Esophagus muscularis mucosa (tissue), 4 donors: ENCODE data around the gene CIDEB. TPM values are rescaled to one million over a fixed set of nuclear protein-coding genes. Genes with fewer than 3 reads are reported as not detected.

Experiments used
- DNase-seq: peaks from one replicate; pipeline ENCODE4 v3.0.0-alpha.2; 2017; ENCODE audit errors: extremely low spot score
- H3K27ac ChIP-seq, 4 donors: fragments of 200-600 bp; sonication (generic); replicated peaks in 1 of 4; 1 replicate in 3 of 4; 2 replicates in 1 of 4; pipeline ENCODE4 v1.5.1; 2016 to 2019; ENCODE audit warnings: mild to moderate bottlenecking in 1 of 4
- H3K27me3 ChIP-seq, 4 donors: fragments of 200-600 bp; sonication (generic); one replicate each; pipeline versions ENCODE4 v1.5.1 to v1.6.0; 2016 to 2019
- H3K36me3 ChIP-seq, 4 donors: fragments of 200-600 bp; sonication (generic); one replicate each; pipeline ENCODE4 v1.5.1; 2016 to 2019
- H3K4me1 ChIP-seq, 4 donors: fragments of 200-600 bp; sonication (generic); one replicate each; pipeline ENCODE4 v1.5.1; 2016 to 2019
- H3K4me3 ChIP-seq, 4 donors: fragments of 200-600 bp; sonication (generic); 1 replicate in 2 of 4; 2 replicates in 2 of 4; pipeline ENCODE4 v1.5.1; 2016 to 2019; ENCODE audit warnings: mild to moderate bottlenecking in 4 of 4, moderate library complexity in 1 of 4
- H3K9me3 ChIP-seq, 4 donors: fragments of 200-600 bp; sonication (generic); 1 replicate in 3 of 4; 2 replicates in 1 of 4; pipeline ENCODE4 v1.5.1; 2016 to 2019
- EP300 ChIP-seq: sonication (generic); formaldehyde crosslinking; IDR thresholded peaks from one replicate; pipeline ENCODE4 v1.6.1; 2017; ENCODE audit warnings: antibody characterized with exemption
- POLR2A ChIP-seq: fragments of 450-650 bp; IDR thresholded peaks from one replicate; pipeline ENCODE4 v1.6.1; 2017; ENCODE audit warnings: antibody characterized with exemption, moderate library complexity, mild to moderate bottlenecking, low read depth
- POLR2AphosphoS5 ChIP-seq, 2 donors: sonication (generic); formaldehyde crosslinking; IDR thresholded peaks; one replicate each; pipeline ENCODE4 v1.6.1; 2017; ENCODE audit warnings: antibody characterized with exemption in 2 of 2
- WGBS: methylation state at CpG from one replicate; pipeline ENCODE4 v1.1.5; 2018; 5-methylcytosine and 5-hydroxymethylcytosine counted together
- intact Hi-C: fragments of 100-400 bp; cut with DNase I; formaldehyde crosslinking; loops from one replicate; pipeline ENCODE4 v1.15.1; 2023
- total RNA-seq, 4 donors: library from RNA; depleted of rRNA; stranded (reverse); fragments of >200 nt; gene quantifications; one replicate each; pipeline versions ENCODE4 v1.1.0 to v1.2.1, GENCODE V29; 2016
- TF ChIP-seq, protein P1 (sequence below), 3 experiments: fragments of 200-600 bp in 2 of 3; fragments of 450-650 bp in 1 of 3; sonication (generic) in 2 of 3; IDR thresholded peaks; one replicate each; pipeline ENCODE4 v1.5.1; 2017 to 2019; ENCODE audit warnings: antibody characterized with exemption in 3 of 3, mild to moderate bottlenecking in 2 of 3, moderate library complexity in 1 of 3

Gene CIDEB
- total RNA-seq, 4 donors from 2014 or later = 6.6 to 12.5 (median 8.1) TPM

DNA sequence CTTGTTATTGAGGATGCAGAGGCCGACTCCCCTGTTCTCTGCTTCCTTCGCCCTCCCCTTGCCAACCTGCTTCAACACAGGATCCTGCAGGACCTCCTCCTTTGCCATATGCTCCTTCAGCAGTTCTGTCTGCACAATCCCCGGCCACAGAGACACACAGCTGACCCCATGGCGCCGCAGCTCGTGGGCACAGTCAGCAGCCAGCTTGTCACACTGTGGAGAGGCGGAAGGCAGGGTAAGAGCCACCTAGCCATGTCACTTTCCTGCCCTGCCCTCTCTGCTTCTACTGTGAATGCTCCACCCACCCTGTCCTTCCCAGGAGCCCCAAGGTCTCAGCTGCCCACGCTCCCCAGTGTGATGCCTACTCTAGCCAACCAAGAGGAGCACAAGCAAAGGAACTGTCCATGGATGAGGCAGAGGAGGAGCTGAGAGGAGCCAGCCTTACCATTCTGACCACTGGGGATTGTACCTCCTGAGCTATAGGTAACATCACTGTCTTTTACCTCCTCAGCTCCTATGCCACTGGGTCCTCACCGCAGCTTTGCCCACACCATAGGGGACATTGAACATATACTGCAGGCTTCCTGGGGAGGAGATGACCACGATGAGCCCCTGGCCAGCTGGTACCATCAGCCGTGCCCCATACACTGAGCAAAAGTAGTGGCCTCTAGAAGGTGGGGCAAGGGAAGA, 15.5 kb downstream of the CIDEB start:
- H3K4me1 ChIP-seq = peaks cover 0 to 9% (median 4%) of the 10 kb centered on the region in 4 donors
- TF ChIP-seq POLR2AphosphoS5 (IDR thresholded peaks at IDR 0.05) (no peak), POLR2A (no peak), EP300 (no peak)
- TF ChIP-seq, protein P1, sequence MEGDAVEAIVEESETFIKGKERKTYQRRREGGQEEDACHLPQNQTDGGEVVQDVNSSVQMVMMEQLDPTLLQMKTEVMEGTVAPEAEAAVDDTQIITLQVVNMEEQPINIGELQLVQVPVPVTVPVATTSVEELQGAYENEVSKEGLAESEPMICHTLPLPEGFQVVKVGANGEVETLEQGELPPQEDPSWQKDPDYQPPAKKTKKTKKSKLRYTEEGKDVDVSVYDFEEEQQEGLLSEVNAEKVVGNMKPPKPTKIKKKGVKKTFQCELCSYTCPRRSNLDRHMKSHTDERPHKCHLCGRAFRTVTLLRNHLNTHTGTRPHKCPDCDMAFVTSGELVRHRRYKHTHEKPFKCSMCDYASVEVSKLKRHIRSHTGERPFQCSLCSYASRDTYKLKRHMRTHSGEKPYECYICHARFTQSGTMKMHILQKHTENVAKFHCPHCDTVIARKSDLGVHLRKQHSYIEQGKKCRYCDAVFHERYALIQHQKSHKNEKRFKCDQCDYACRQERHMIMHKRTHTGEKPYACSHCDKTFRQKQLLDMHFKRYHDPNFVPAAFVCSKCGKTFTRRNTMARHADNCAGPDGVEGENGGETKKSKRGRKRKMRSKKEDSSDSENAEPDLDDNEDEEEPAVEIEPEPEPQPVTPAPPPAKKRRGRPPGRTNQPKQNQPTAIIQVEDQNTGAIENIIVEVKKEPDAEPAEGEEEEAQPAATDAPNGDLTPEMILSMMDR (IDR thresholded peaks at IDR 0.05) = no peak
- intact Hi-C loops = no loop called here
- H3K36me3 ChIP-seq = peaks cover 31 to 70% (median 54%) of the 10 kb centered on the region in 4 donors
- no peak overlapping the region for H3K4me3 ChIP-seq
- WGBS = 94% methylated on average over 11 of the region's 11 CpGs
- H3K27ac ChIP-seq = no peak overlapping the region
- no peaks in the 10 kb centered on the region for H3K27me3 ChIP-seq
- DNase-seq = no peak
- no peaks in the 10 kb centered on the region for H3K9me3 ChIP-seq

GRCh38 chr14:24291446-24292117, 16.2 kb downstream of the CIDEB start:
- TF ChIP-seq EP300 (no peak), POLR2AphosphoS5 (IDR thresholded peaks at IDR 0.05) (no peak), POLR2A (no peak)
- TF ChIP-seq, protein P1 (IDR thresholded peaks at IDR 0.05) = no peak
- H3K4me3 ChIP-seq = no peak overlapping the region
- peaks cover 31 to 70% (median 54%) of the 10 kb centered on the region in 4 donors for H3K36me3 ChIP-seq
- peaks cover 0 to 3% (median under 1%) of the 10 kb centered on the region in 4 donors for H3K4me1 ChIP-seq
- H3K27me3 ChIP-seq = no peaks in the 10 kb centered on the region
- H3K9me3 ChIP-seq = no peaks in the 10 kb centered on the region
- H3K27ac ChIP-seq = no peak overlapping the region
- intact Hi-C loops = no loop called here
- 95% methylated on average over 3 of the region's 3 CpGs for WGBS
- no peak for DNase-seq

DNA sequence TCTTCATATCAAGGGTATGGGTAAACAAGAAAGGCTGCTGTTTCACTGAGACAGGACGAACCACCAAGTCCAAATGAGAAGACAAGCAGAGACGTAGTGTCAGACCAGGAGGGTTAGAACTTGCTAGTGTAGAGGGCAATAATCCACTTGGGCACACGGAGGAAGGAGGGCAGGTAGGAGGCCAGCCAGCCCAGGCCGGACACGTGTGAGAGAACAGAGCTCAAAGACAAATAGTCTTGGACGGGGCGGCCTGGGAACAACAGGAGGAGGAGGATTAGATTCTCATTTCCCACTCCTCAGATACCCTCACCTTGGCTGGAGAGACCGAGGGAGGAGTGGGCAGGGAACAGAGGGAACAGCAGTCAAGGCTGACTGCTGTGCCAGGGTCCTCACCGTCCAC, 17.0 kb downstream of the CIDEB start:
- Histone ChIP-seq H3K27me3 (no peaks in the 10 kb centered on the region), H3K36me3 (peaks cover 27 to 61% (median 46%) of the 10 kb centered on the region in 4 donors), H3K9me3 (no peaks in the 10 kb centered on the region), H3K4me3 (no peak overlapping the region), H3K4me1 (no peaks in the 10 kb centered on the region), H3K27ac (no peak overlapping the region)
- intact Hi-C loops = no loop called here
- 76% methylated on average over 9 of the region's 9 CpGs for WGBS
- no peak for DNase-seq
- TF ChIP-seq POLR2A (no peak), POLR2AphosphoS5 (IDR thresholded peaks at IDR 0.05) (no peak), EP300 (no peak)
- TF ChIP-seq, protein P1 (IDR thresholded peaks at IDR 0.05) = no peak

- intact Hi-C loops = no loop called here
- H3K27ac ChIP-seq = no peak overlapping the region
- no peaks in the 10 kb centered on the region for H3K27me3 ChIP-seq
- H3K9me3 ChIP-seq = no peaks in the 10 kb centered on the region
- H3K4me1 ChIP-seq = no peaks in the 10 kb centered on the region
- no peak for DNase-seq
- 81% methylated on average over 6 of the region's 6 CpGs for WGBS
- TF ChIP-seq, protein P1 (IDR thresholded peaks at IDR 0.05) = no peak
- TF ChIP-seq POLR2AphosphoS5 (IDR thresholded peaks at IDR 0.05) (no peak), EP300 (no peak), POLR2A (no peak)
- H3K4me3 ChIP-seq = no peak overlapping the region
- peaks cover 20 to 54% (median 38%) of the 10 kb centered on the region in 4 donors for H3K36me3 ChIP-seq
Observed at GRCh38 chr14:24289649-24290280, 18.0 kb downstream of the CIDEB start.
